GM21367 (cell line): ENCODE measurements around the gene NDUFAF2.
"Not testable (repeated sequence)": the region's sequence is repeated elsewhere in the genome, so short reads cannot be mapped to it uniquely, and the experiment has no call there.

Source experiments
- ATAC-seq: cut with Tn5 transposase; IDR thresholded peaks from one replicate; pipeline ENCODE4 v1.9.1; 2021; ENCODE audit not compliant: unreplicated experiment

The NDUFAF2 gene

GRCh38 chr5:60992871-60993270 lies 47.9 kb downstream of the NDUFAF2 start:
- no peak for ATAC-seq

- no peak for ATAC-seq
Measured at GRCh38 chr5:60993425-60993824, 48.4 kb downstream of the NDUFAF2 start.

- no peak for ATAC-seq
Measured at GRCh38 chr5:60993875-60994571, 49.0 kb downstream of the NDUFAF2 start.

- no peak for ATAC-seq
Measured at GRCh38 chr5:60996368-60996767, 51.4 kb downstream of the NDUFAF2 start.

- ATAC-seq = no peak
Measured at GRCh38 chr5:60997721-60998120, 52.7 kb downstream of the NDUFAF2 start.

- ATAC-seq = no peak
Measured at GRCh38 chr5:61000887-61001286, 55.9 kb downstream of the NDUFAF2 start.

GRCh38 chr5:61001647-61002046 lies 56.6 kb downstream of the NDUFAF2 start:
- ATAC-seq = no peak

- ATAC-seq = no peak
Measured at GRCh38 chr5:61002611-61003355, 57.8 kb downstream of the NDUFAF2 start.

GRCh38 chr5:61004448-61004847 lies 59.4 kb downstream of the NDUFAF2 start:
- ATAC-seq = no peak

- no peak for ATAC-seq
Measured at GRCh38 chr5:61009907-61010306, 64.9 kb downstream of the NDUFAF2 start.

- ATAC-seq = no peak
Measured at GRCh38 chr5:61010467-61011454, 65.8 kb downstream of the NDUFAF2 start.

GRCh38 chr5:61018062-61018461 lies 73.1 kb downstream of the NDUFAF2 start:
- no peak for ATAC-seq

- ATAC-seq = no peak
Measured at GRCh38 chr5:61019642-61020041, 74.6 kb downstream of the NDUFAF2 start.

GRCh38 chr5:61020415-61020814 lies 75.4 kb downstream of the NDUFAF2 start:
- ATAC-seq = no peak

- no peak for ATAC-seq
Measured at GRCh38 chr5:61023131-61023530, 78.1 kb downstream of the NDUFAF2 start.

GRCh38 chr5:61026004-61026403 lies 81.0 kb downstream of the NDUFAF2 start:
- ATAC-seq = no peak

- ATAC-seq = no peak
Measured at GRCh38 chr5:61028382-61028781, 83.4 kb downstream of the NDUFAF2 start.

GRCh38 chr5:61029456-61030162 lies 84.6 kb downstream of the NDUFAF2 start:
- no peak for ATAC-seq

GRCh38 chr5:61030163-61030482 lies 85.1 kb downstream of the NDUFAF2 start:
- no peak for ATAC-seq

- ATAC-seq = not testable (repeated sequence)
Measured at GRCh38 chr5:61031301-61031700, 86.3 kb downstream of the NDUFAF2 start.

GRCh38 chr5:61044545-61044944 lies 99.5 kb downstream of the NDUFAF2 start:
- ATAC-seq = no peak
